Right forelimb (tissue), 1 donor: ENCODE measurements around the gene LDAH.
A peak's percentile ranks its signal among the peaks of the same experiment; 100 is the strongest.

Experiments
- DNase-seq: peaks from one replicate; pipeline ENCODE4 v3.0.0-alpha.2; 2018

The LDAH gene

GRCh38 chr2:20666005-20666303 is 156.9 kb downstream of the LDAH start:
- no peak for DNase-seq

DNA sequence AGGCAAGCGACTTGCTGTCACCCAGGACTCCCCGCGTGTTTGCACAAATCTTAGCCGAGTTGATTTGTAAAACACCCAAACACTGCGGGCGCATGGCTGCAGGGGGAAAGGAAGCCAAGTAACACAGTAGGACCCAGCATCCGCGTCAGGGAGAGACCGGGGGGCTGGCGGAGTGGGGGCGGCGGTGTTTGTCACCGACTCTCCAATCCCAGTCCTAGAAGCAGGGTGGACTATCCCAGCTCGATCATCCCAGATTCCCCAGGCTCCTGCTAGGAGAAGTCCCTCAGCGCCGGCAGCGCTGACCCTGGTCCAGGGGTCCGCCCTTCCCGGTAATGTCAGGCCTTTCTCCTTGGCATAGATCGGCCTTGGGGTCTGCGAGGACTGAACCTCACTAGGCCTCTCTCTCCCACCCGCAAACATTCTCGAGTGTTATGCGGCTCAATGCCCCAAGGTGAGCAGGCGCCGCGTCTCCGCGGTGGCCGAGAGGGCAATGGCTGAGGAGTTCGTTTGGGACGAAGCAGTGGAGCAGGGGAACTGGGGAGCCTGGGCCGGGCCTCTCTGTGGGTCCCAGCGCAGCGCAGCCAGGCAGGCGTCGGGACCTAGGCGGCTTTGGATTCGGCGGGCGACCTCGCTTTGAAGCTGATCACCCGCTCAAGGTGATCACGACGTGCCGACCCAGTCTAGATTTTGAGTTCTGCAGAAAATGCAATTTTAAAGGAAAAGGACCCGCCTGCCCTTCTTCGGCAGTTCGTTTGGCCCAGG is 157.5 kb downstream of the LDAH start:
- DNase-seq = no peak

DNA sequence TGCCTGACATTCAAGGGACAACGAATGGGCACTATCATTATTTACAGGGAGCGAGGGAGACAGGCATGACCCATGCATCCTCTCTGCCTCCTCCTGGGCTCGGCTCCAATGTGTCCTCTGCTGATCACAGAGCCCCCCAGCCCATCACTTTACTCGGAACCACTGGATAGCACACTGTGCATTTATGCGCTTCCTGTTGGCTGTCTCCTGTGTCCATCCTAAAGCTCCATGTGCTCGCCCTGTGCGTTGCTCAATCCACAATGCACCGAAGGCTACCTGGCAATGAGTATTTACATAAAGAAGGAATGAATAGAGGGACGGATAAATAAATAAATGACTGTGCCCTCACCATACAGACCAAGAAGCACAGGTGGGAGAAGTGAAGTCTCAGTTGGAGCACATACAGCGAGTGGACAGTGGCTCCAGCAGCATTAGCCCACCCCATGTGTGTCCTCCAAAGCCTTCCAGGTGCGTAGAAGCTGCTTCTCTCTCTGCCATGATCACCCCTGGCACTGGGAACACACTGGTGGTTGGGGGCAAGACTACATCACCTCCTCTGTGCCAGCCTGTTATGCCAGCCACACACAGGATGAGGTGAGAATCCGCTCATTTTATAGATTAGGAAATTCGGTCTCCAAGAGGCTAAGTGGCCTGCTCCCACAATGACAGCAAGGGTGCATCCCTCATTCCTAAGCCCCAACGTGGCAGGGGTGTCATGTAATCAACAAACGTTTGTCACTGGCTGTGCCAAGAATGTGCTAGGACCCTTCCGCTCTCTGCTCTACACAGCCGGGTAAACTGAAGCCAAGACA is 158.3 kb downstream of the LDAH start:
- DNase-seq = no peak

DNA sequence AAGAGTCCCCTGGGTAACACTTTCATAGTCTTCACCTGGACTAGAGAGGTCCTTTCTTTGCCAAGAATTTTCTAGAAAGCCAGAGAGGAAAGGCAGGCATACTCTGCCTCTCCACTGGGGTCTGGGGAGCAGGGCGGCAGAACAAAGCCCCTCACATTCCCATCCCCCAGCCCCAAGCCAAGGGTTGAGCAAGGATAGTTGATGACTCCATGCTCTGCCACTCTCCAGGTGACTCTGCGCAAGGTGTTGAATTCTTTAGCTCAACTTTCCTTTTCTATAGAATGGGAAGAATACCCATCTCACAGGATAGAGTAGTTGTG is 158.9 kb downstream of the LDAH start:
- no peak for DNase-seq

DNA sequence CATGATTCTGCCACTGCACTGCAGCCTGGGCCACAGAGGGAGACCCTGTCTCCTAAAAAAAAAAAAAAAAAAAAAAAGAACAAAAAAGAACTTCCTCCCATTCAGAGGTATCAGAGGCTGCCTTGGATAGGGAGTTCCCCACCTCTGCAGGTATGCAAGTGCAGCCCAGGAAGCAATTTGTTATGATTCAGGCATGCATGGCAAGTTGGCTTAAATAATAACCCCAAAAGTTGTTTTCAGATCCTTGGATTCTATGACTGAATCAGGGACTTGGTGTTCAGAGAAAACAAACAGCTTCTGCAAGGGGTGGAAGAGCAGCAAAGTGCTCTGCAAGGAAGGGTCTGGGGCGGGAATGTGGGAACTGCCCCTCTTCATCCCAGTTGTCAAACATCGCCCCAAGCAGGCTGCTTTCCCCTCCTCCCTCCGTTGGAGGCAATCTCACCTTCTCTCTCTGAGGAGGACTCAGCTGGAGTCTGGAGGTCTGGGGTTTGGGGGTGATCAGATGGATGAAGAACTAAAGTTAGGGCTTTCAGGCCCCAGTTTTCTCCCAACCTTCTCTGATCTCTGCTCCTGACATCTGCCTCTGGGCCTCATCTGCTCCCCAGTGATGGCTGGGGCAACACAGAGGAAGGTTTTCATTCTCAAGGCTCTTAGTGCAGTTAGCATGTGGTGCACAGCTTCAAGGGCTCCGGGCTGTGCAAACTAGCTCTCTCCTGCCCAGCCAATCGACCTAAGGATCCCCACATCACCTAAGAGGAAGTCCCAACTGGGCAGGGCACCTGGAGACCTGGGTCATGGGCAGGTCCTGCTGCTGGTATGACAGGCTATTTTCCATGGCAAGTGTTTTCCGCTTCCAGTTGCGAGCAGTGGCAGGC is 159.5 kb downstream of the LDAH start:
- no peak for DNase-seq

DNA sequence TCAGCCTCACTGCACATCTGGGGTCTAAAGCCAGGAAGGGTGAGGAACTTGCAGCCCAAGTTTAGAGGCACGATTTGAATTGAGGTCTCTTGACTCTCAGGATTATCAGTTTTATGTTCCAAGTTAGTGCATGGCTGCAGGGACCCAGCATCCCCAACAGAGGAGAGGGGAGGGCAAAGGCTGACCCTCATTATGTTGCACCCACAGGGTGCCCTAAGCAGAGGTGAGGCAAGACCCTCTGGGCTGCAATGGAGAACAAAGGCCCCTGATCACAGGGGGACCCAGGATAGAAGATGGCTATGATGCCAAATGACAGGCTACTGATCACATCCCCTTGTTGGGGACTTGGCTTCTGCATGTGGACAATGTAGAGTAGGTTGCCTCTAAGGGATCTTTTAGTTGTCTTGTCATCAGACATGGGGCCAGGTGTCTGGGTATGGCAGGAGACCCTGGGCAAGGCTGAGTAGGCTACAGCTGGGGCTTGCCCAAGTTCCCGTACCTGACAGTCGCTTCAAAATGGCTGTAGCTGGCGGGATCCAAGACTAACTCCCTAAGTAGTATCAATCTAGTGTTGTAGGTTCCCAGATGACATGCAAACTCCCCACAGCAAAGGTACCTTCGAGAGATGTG is 160.5 kb downstream of the LDAH start:
- DNase-seq = no peak

DNA sequence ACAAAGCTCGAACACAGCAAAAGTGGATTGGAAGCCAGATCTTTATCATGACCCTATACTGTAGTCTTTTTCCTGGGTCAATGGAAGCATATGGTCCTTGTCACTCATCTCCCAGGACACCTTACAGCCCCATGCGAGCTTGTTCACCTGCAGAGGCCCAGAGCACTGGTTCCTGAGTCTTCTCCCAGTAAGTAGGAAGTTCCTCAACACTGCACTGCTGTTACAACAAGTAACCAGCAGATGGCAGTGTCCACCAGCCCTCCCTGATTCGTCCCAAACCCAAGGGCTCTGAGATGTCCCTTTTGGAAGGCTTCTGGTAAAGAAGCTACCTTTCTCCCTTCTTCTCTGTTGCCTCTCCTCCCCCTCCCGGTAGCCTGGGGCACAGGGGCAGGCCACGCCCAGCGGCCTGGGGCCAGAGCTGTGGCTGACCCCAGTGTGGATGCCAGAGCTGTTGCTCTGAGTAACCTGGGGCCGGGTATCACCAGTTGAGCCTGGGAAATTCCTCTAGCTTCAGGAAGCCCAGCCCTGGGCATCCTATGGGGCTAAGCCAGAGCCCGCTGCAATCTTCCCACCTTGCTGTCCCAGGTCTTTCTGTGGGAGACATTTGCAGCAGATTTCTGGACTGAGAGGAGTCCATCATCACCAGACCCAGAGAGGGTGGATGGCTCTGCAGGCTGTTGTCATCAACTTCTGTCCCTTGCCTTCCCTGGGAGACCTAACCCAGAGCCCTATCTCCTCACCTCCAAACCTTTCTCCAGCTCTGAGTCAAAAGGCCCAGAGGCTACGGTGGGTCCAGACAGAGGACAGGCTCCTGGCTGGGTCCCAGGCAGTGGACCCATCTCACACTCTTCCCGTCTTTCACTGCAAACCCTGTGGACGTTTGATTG is 161.2 kb downstream of the LDAH start:
- peak; percentile 79 for DNase-seq

DNA sequence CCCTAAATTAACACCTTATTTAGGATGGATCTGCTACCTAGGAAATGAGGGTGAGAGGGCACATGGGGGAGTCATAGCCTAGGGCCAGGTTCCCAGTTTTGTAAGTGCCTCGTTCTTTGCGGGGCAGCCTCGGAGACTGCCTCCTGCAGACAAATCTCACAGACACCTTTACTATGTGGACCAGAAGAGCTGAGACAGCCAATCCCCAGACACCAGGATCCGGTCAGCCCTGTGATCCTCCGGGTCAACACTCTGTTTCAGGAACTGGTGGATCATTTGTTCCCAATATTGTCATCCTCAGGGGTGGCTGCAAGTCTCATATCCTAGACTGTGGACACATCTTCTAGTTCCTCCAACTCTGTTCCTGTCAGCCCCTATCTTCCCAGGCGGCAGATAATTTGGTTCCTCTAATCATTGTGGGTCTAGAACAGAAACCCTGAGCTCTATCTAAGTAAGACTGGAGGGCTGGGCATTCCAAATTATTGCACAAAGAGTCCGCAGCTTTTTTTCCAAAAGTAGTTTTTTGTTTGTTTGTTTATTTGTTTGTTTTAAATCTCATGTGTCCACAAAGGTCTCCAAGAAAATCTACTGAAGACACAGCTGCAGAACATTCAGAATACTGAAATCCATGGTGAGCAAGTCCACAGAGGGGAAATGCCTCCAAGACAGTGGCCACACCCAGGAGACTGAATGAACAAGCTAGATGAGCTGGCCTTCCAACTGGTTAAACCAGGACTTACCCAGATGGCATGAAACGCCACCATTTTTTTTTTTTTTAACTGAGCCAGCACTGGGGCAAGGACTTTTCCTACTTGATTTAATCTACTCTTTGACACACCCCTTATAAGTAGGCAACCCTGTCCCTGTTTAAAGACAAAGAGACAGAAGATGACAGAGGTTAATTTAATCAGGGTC is 162.1 kb downstream of the LDAH start:
- no peak for DNase-seq

DNA sequence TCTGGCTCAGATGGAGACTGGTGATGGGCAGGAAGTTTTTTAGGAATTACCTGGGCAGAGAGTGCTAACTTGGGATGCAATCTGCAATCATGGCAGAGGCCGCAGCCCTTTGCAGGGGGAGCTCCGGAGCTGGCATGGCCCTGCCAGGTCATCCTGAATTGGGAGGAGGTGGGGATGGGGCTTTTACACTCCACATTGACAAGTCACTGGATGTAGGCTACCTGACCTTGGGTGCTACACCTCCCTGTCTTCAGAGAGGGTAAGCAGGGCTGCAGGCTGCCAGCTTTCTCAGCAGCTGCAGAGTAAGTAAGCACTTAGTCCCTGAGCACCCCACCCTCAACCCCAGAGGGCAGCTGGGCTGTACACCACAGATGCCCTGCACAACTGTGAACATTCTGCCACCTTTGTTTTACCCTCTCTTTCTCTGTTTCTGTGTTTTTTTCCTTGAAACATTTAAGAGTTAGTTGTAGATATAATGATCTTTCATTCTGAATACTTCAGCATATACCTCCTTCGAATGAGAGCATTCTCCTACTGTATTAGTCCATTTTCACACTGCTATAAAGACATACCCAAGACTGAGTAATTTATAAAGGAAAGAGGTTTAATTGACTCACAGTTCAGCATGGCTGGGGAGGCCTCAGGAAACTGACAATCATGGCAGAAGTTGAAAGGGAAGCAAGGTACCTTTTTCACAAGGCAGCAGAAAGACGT is 165.2 kb downstream of the LDAH start:
- no peak for DNase-seq

GRCh38 chr2:20656561-20656960 is 166.3 kb downstream of the LDAH start:
- DNase-seq = no peak

DNA sequence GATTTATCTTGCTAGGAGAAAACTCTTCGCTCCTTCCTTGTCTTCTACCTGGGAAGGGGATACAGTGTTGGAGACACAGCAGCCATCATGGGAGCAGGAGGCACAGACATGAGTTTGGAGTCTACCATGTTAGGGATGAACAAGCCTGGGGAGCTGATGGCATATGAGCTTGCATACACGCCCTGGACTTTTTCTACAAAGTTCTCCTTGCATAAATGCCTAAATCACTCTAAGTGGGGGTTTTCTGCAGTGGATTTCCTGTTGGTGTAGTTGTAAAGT is 168.4 kb downstream of the LDAH start:
- DNase-seq = no peak

- DNase-seq = no peak
Measured at GRCh38 chr2:20653695-20654534, 169.0 kb downstream of the LDAH start.

GRCh38 chr2:20652673-20653575 is 170.0 kb downstream of the LDAH start:
- no peak for DNase-seq

DNA sequence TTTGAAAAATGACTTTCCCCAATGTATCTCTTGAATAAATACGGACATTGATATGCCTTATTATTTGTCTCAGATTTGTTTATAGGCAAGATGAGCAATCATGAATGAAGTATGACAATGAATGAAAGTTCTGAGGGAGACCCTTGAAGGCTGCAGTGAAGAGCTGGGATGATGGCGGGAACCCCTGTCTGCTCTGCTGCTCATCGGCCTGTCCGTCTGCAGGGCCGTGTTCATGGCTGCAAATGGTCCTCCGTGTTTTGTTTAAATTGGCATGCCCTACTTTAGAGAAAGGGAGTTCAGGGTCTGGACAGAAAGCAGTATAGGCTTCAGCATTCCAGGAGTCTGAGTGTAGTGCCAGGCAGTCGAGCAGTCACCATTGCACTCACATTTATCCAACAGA is 170.8 kb downstream of the LDAH start:
- DNase-seq = no peak

GRCh38 chr2:20651731-20652099 is 171.2 kb downstream of the LDAH start:
- DNase-seq = no peak

- DNase-seq = peak; percentile 91
Measured at GRCh38 chr2:20650877-20651730, 171.8 kb downstream of the LDAH start, which contains the start of gene HS1BP3. TSS of gene HS1BP3 (minus strand) at chr2:20651098. CDS start at chr2:20651063, 35 bp downstream.

- DNase-seq = no peak
Measured at GRCh38 chr2:20650393-20650876, 172.5 kb downstream of the LDAH start.
